ENCODE measurements around the gene PDE3B.
"Not testable (repeated sequence)": the region's sequence is repeated elsewhere in the genome, so short reads cannot be mapped to it uniquely, and the experiment has no call there.

The PDE3B gene

GRCh38 chr11:14727215-14727614 lies 83.6 kb downstream of the PDE3B start:
- TF ChIP-seq CTCF (IDR thresholded peaks at IDR 0.05; ENCODE audit: low read depth, low read length, missing control alignments): no peak
- DNase-seq (ENCODE audit: low read depth): no peak
- no peak overlapping the region for H3K4me3 ChIP-seq (ENCODE audit: low read depth, low read length)

- no peak for DNase-seq (ENCODE audit: low read depth)
- no peak for TF ChIP-seq CTCF (IDR thresholded peaks at IDR 0.05; ENCODE audit: low read depth, low read length, missing control alignments)
- no peak overlapping the region for H3K4me3 ChIP-seq (ENCODE audit: low read depth, low read length)
Measured at GRCh38 chr11:14727746-14728145, 84.1 kb downstream of the PDE3B start.

- DNase-seq (ENCODE audit: low read depth); H3K4me3 ChIP-seq (ENCODE audit: low read depth, low read length): not testable (repeated sequence)
Measured at GRCh38 chr11:14740539-14740938, 96.9 kb downstream of the PDE3B start.

GRCh38 chr11:14741195-14741594 lies 97.6 kb downstream of the PDE3B start:
- H3K4me3 ChIP-seq (ENCODE audit: low read depth, low read length): no peak overlapping the region
- no peak for DNase-seq (ENCODE audit: low read depth)
- no peak for TF ChIP-seq CTCF (IDR thresholded peaks at IDR 0.05; ENCODE audit: low read depth, low read length, missing control alignments)

- no peak for TF ChIP-seq CTCF (IDR thresholded peaks at IDR 0.05; ENCODE audit: low read depth, low read length, missing control alignments)
- H3K4me3 ChIP-seq (ENCODE audit: low read depth, low read length): no peak overlapping the region
- no peak for DNase-seq (ENCODE audit: low read depth)
Measured at GRCh38 chr11:14742849-14743559, 99.4 kb downstream of the PDE3B start.

- H3K4me3 ChIP-seq (ENCODE audit: low read depth, low read length): not testable (repeated sequence)
Measured at GRCh38 chr11:14743667-14744066, 100.1 kb downstream of the PDE3B start.

GRCh38 chr11:14746857-14747395 lies 103.3 kb downstream of the PDE3B start:
- no peak for DNase-seq (ENCODE audit: low read depth)
- H3K4me3 ChIP-seq (ENCODE audit: low read depth, low read length): no peak overlapping the region
- TF ChIP-seq CTCF (IDR thresholded peaks at IDR 0.05; ENCODE audit: low read depth, low read length, missing control alignments): no peak

More at GRCh38 chr11:14743667-14744066, 100.1 kb downstream of the PDE3B start:
- not testable (repeated sequence) for DNase-seq (ENCODE audit: low read depth)

GRCh38 chr11:14748090-14748489 lies 104.5 kb downstream of the PDE3B start:
- no peak for TF ChIP-seq CTCF (IDR thresholded peaks at IDR 0.05; ENCODE audit: low read depth, low read length, missing control alignments)
- no peak for DNase-seq (ENCODE audit: low read depth)
- H3K4me3 ChIP-seq (ENCODE audit: low read depth, low read length): no peak overlapping the region
